LNCAP (cell line): ENCODE results near the gene SLAMF1.

Experiments
- CTCF ChIP-seq: fragments of 450-650 bp; IDR thresholded peaks from 2 replicates; pipeline ENCODE4 v1.5.1; 2017; ENCODE audit warnings: mild to moderate bottlenecking

SLAMF1 gene

DNA sequence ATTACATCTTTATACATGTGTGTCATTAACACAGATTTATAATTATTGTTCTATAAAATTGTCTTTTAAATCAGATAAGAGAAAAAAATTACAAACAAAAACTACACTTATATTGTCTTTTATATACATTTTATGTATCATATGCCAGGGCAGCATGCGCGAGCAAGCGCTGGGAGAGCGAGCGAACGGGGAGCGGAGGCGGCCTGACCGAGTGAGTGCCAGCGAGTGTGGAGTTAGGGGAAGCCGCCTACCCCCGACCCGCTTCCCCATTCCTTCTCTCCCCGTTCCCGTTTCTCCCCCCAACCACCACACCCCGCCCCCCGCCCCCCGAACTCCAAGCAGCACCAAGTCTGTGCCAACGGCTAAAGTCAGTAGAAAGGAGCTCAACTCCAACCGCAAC lies 23.0 kb upstream of the SLAMF1 start:
- TF ChIP-seq CTCF = no peak

DNA sequence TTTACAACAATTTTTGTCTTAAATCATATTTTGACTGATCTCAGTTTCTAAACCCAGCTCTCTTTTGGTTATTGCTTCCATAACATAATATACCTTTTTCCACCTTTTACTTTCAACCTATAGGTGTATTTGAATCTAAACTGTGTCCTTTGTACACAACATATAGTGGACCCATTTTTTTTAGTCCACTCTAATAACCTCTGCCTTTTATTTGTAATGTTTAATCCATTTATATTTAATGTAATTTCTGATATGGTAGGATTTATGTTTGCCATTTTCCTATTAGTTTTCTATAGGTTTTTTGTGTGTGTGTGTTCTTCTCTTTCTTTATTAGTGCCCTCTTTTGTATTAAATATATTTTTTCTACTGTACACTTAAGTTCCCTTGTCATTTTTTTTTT lies 22.4 kb upstream of the SLAMF1 start:
- no peak for TF ChIP-seq CTCF

DNA sequence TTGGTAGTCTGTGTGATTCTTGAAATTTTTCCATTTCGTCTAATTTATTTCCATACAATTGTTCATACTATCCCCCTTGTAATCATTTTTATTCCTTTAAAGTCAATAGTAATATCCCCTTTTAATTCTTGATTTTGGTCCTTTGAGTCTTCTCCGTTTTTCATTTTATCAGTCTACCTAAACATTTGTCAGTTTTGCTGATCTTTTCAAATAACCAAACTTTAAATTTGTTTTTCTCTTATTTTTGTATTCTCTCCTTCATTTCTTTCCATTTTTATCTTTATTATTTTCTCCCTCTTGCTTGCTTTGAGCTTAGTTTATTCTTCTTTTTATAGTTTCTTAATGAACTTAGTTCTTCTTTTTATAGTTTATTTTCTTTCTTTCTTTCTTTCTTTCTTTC lies 21.1 kb upstream of the SLAMF1 start:
- TF ChIP-seq CTCF = no peak

GRCh38 chr1:160666079-160666442 lies 19.2 kb upstream of the SLAMF1 start:
- TF ChIP-seq CTCF = no peak

DNA sequence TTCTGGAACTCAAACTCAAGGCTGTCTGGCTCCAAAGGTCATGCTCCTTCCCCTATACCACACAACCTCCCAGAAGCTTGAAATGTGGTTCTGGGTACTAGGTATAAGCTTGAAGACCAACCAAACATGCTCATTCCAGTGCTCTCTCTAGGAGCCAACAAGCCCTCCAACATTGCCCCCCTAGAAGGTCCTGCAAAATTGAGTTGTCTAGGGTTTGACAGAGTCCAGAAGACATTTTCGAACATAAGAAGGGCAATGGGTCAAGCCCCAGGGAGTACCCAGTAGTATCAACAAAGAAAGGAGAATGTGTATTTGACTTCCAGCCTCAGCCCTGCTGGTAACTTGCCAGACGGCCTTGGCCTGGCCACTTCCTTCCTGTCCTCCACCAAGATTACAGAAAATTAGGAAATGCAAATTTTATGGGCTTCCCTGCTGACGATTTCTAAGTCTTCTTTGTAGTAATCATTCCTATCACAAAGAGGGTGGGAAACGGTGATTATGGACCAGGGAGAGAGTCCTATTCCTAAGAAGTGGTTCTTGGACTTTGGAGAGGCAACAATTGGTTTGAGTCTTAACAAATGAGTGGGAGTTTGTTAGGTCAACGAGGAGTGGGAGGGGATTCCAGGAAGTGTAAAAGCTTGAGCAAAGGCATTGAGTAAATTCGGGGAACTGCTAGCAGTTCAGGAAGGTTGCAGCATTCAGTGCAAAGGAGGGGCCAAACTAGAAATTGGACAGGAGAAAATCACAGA lies 18.7 kb upstream of the SLAMF1 start:
- no peak for TF ChIP-seq CTCF

DNA sequence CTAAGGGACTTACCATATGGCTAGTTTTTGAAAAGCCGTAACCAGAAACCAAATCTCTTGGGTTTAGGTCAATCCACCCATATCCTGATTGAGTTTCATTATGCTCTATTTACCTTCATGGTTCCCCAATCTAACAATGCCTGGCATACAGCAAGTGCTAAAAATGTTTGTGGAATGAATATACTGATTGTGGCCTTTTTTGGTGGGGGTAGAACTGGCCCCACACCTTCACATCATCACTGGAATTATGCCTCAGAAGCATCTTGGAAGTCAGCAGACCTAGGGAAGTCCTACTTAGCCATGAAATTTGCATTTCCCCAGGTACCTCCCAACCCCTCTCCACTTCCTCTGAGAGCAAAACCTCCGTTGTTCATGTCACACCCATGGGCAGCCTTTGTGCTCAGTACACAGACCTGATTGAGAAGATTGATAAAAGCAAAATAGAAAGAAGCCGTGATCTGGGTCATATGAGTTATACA lies 17.8 kb upstream of the SLAMF1 start:
- no peak for TF ChIP-seq CTCF

GRCh38 chr1:160662910-160663309 lies 16.1 kb upstream of the SLAMF1 start:
- no peak for TF ChIP-seq CTCF

- no peak for TF ChIP-seq CTCF
Measured at GRCh38 chr1:160659566-160659965, 12.7 kb upstream of the SLAMF1 start.
